H1 (cell line): ENCODE data around the gene CCDC88A. TPM values are rescaled to one million over a fixed set of nuclear protein-coding genes. Genes with fewer than 3 reads are reported as not detected.

Experiments used
- KDM1A ChIP-seq: fragments of 200-600, 300-600 bp; sonication (generic); IDR thresholded peaks from 2 replicates; pipeline ENCODE4 v1.7.1; 2016; ENCODE audit warnings: mild to moderate bottlenecking, low read length, borderline replicate concordance
- RXRA ChIP-seq: IDR thresholded peaks from 2 replicates; pipeline ENCODE4 v1.6.1; 2011; ENCODE audit warnings: low read depth, mild to moderate bottlenecking, low read length, moderate library complexity; ENCODE audit not compliant: insufficient read depth
- TAF1 ChIP-seq: IDR thresholded peaks from 2 replicates; pipeline ENCODE4 v1.6.1; 2011; ENCODE audit warnings: mild to moderate bottlenecking, low read depth, low read length
- polyA plus RNA-seq, 7 experiments: library from polyadenylated mRNA; depleted of rRNA in 3 of 7; stranded (reverse) in 5 of 7; unstranded in 2 of 7; fragments of >200 nt in 5 of 7; fragments of 200-250 nt in 2 of 7; gene quantifications; 1 replicate in 5 of 7; 2 replicates in 1 of 7; 4 replicates in 1 of 7; pipeline versions ENCODE4 v1.2.1 to v1.2.3, GENCODE V29; 2011 to 2013; ENCODE audit warnings: missing spikeins in 2 of 7, mixed read lengths in 2 of 7
- total RNA-seq: library from RNA; stranded (reverse); fragmentation: NEBNext Ultra II Directional; extraction: Animal tissue kit (Norgen Biotek cat#: 25700); gene quantifications from 2 replicates; pipeline ENCODE4 v1.2.1, GENCODE V29; 2021

CCDC88A gene
- total and polyA plus RNA-seq, 2 of the 8 experiments (the other 6 are each of a cell fraction or from before 2014, with no cell fraction given): 27.0 to 98.0 TPM

GRCh38 chr2:55439101-55439397, 19.4 kb upstream of the CCDC88A start (continued):
- TF ChIP-seq TAF1 (no peak), KDM1A (no peak), RXRA (no peak)
- TF ChIP-seq, all 59 proteins: peak for 0
